K562 (cell line): ENCODE data around the gene ADD1. TPM values are rescaled to one million over a fixed set of nuclear protein-coding genes. Genes with fewer than 3 reads are reported as not detected.
A peak's percentile ranks its signal among the peaks of the same experiment; 100 is the strongest.

Source experiments
- ARHGAP35 ChIP-seq: fragments of 450-650 bp; IDR thresholded peaks from 2 replicates; pipeline ENCODE4 v1.6.1; 2018; ENCODE audit not compliant: partially characterized antibody
- BCL6 ChIP-seq: fragments of 250-450 bp; sonication (Bioruptor Pico); IDR thresholded peaks from 2 replicates; pipeline ENCODE4 v1.4.0; 2020
- CCAR2 ChIP-seq: fragments of 200-400 bp; formaldehyde crosslinking; IDR thresholded peaks from 2 replicates; pipeline ENCODE4 v1.6.1; 2017; ENCODE audit warnings: mild to moderate bottlenecking, low read depth, low read length
- CREB1 ChIP-seq, 2 experiments: sonication (generic) in 1 of 2; formaldehyde crosslinking in 1 of 2; IDR thresholded peaks; 2 replicates each; pipeline versions ENCODE4 v1.6.1 to v1.8.0; 2012 to 2022; ENCODE audit warnings: inconsistent platforms in 1 of 2, mild to moderate bottlenecking in 1 of 2, missing genetic modification reagents in 1 of 2, moderate library complexity in 1 of 2
- ELF1 ChIP-seq: fragments of 200-800 bp; sonication (Bioruptor generic); IDR thresholded peaks from 2 replicates; pipeline ENCODE4 v1.6.1; 2016; ENCODE audit warnings: missing genetic modification characterization, missing compliant biosample characterization
- GABPB1 ChIP-seq: sonication (generic); formaldehyde crosslinking; IDR thresholded peaks from 2 replicates; pipeline ENCODE4 v1.8.0; 2022; ENCODE audit warnings: mild to moderate bottlenecking, missing genetic modification reagents
- HDAC1 ChIP-seq, 2 experiments: fragments of 450-650 bp; IDR thresholded peaks; 2 replicates each; pipeline ENCODE4 v1.6.1; 2016 to 2017; ENCODE audit warnings: inconsistent platforms in 1 of 2, mild to moderate bottlenecking in 1 of 2, moderate library complexity in 1 of 2
- JUN ChIP-seq, 2 experiments: sonication (generic) in 1 of 2; formaldehyde crosslinking in 1 of 2; IDR thresholded peaks; 2 replicates each; pipeline versions ENCODE4 v1.6.1 to v1.8.0; 2012 to 2022; ENCODE audit warnings: borderline replicate concordance in 2 of 2, mild to moderate bottlenecking in 2 of 2, improper control_type of control experiment in 1 of 2, low read depth in 1 of 2, low read length in 1 of 2, missing genetic modification reagents in 1 of 2
- NEUROD1 ChIP-seq: fragments of 150-350 bp; IDR thresholded peaks from 2 replicates; pipeline ENCODE4 v1.6.1; 2014; ENCODE audit warnings: borderline replicate concordance, low read length, low read depth; ENCODE audit not compliant: partially characterized antibody
- RERE ChIP-seq: sonication (generic); formaldehyde crosslinking; IDR thresholded peaks from 2 replicates; pipeline ENCODE4 v1.8.0; 2023; ENCODE audit warnings: missing genetic modification reagents, mild to moderate bottlenecking, borderline replicate concordance
- RNF2 ChIP-seq: sonication (generic); IDR thresholded peaks from 2 replicates; pipeline ENCODE4 v1.6.1; 2016
- ZMIZ1 ChIP-seq, 2 experiments: fragments of 150-350 bp in 1 of 2; IDR thresholded peaks; 2 replicates each; pipeline ENCODE4 v1.6.1; 2012 to 2016; ENCODE audit warnings: low read depth in 2 of 2, low read length in 2 of 2, mild to moderate bottlenecking in 1 of 2, moderate library complexity in 1 of 2
- ZNF282 ChIP-seq: sonication (generic); formaldehyde crosslinking; IDR thresholded peaks from 2 replicates; pipeline ENCODE4 v1.8.1; 2023; ENCODE audit warnings: missing genetic modification reagents
- ZNF311 ChIP-seq: fragments of 250-450 bp; sonication (Bioruptor Pico); IDR thresholded peaks from 2 replicates; pipeline ENCODE4 v1.4.0; 2020; ENCODE audit warnings: mild to moderate bottlenecking, moderate library complexity
- ZNF655 ChIP-seq: fragments of 250-450 bp; sonication (Bioruptor Pico); IDR thresholded peaks from 2 replicates; pipeline ENCODE4 v1.5.0; 2021
- polyA plus RNA-seq, 8 experiments: library from polyadenylated mRNA; depleted of rRNA in 4 of 8; stranded (reverse) in 5 of 8; unstranded in 3 of 8; fragments of >200 nt; fragmentation: Nextera tagmentation in 2 of 8; fragmentation: Illumina TruSeq in 1 of 8; extraction: Ambion mirVana in 2 of 8; extraction: Trizol in 1 of 8; gene quantifications; 2 replicates each; pipeline versions ENCODE4 v1.2.1 to v1.2.3, GENCODE V29; 2011 to 2014; ENCODE audit warnings: inconsistent platforms in 1 of 8, missing spikeins in 1 of 8
- total RNA-seq, 7 experiments: library from RNA; depleted of rRNA in 6 of 7; stranded (reverse); fragments of >200 nt in 6 of 7; fragmentation: Illumina TruSeq in 2 of 7; extraction: Trizol in 2 of 7; gene quantifications; 2 replicates each; pipeline versions ENCODE4 v1.2.1 to v1.2.3, GENCODE V29; 2011 to 2021; ENCODE audit warnings: low replicate concordance in 1 of 7

The ADD1 gene
- total and polyA plus RNA-seq, 9 of the 15 experiments (the other 6 are each of a cell fraction or from before 2014, with no cell fraction given), result 17.5 to 153 (median 74.0) TPM

GRCh38 chr4:2934077-2934812, 90.6 kb downstream of the ADD1 start (continued):
- TF ChIP-seq RERE (CRISPR knock-in tag), result no peak
- no peak for TF ChIP-seq CCAR2
- TF ChIP-seq BCL6 (CRISPR knock-in tag), result no peak
- no peak for TF ChIP-seq ARHGAP35
- TF ChIP-seq ZNF311, result no peak
- TF ChIP-seq HDAC1 (IDR thresholded peaks at IDR 0.05), result no peak
- no peak for TF ChIP-seq ZMIZ1 (IDR thresholded peaks at IDR 0.05; ENCODE audit: low read depth in 2 of 2, low read length in 2 of 2)
- TF ChIP-seq ELF1, result no peak
- TF ChIP-seq JUN (IDR thresholded peaks at IDR 0.05; ENCODE audit: borderline replicate concordance, low read depth, low read length), result no peak
- 0 out of 2 replicates have a peak, but pooled peaks have one; percentile 37 for TF ChIP-seq JUN (CRISPR knock-in tag; IDR thresholded peaks at IDR 0.05; ENCODE audit: borderline replicate concordance)
- TF ChIP-seq ZNF282 (CRISPR knock-in tag), result no peak
- TF ChIP-seq ZNF655 (CRISPR knock-in tag), result no peak
- no peak for TF ChIP-seq RNF2
- peak; percentile 38; the same call in 1 of the 2 replicates for TF ChIP-seq GABPB1 (CRISPR knock-in tag)
- TF ChIP-seq CREB1 (IDR thresholded peaks at IDR 0.05), result 0 out of 2 replicates have a peak, but pooled peaks have one; percentile 20
- no peak for TF ChIP-seq CREB1 (CRISPR knock-in tag; IDR thresholded peaks at IDR 0.05)
- no peak for TF ChIP-seq NEUROD1
